ENCODE results near the gene KCNQ1. TPM values are rescaled to one million over a fixed set of nuclear protein-coding genes. Genes with fewer than 3 reads are reported as not detected.

Gene KCNQ1
- total RNA-seq, 1 experiment from 2014 or later: not detected

DNA sequence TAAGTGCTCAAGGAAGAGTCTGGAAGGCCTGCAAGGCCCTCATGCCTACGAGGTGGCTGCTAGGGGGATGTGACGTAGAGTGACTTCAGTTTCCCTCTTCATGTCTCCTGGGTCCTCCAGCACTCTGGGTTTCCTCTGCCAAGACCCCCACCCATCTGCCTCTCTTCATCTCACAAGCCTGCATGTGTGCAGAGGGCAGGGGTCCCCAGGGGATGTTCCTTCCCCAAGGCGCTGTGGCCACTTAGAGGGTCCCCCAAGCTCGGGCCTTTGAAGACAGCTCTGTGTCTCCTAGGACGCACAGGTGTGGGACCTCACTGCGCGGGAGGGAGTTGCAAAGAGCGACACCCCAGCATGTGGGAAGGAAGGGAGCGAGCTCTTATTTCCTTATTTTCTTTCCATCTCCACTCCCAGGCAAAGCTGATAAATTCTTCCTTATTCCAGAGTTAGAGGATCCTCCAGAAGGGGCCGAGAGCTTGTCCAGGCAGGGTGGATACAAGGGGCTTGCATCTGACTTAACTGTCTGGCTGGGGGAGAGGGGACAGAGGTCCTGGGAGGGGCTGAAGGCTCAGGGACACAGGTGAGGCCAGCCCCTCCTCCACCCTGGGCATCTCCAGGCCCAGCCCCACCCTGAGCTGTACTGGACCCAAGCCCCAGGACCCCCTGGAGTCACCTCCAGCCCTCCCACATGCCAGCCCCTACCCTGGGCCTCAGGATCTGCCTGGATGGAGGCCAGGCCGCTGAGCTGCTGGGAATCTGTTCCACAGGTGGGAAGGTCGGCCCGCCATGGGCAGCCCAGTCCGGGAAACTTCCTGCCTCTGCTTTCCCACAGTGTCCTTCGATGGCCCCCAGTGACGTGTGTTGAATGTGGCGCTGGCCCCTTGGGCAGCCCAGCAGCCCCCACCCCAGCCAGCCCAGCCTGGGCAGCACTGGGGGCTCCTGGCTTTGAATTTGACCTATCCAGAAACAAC lies 314.7 kb downstream of the KCNQ1 start:
- H3K4me2 ChIP-seq: no peak overlapping the region
- no peaks in the 10 kb centered on the region for H3K9me3 ChIP-seq (ENCODE audit: insufficient read depth, low read depth)
- H3K4me3 ChIP-seq: no peak overlapping the region
- H3K36me3 ChIP-seq (ENCODE audit: low read depth): no peaks in the 10 kb centered on the region
- POLR2A ChIA-PET (ENCODE audit: unreplicated experiment): no interaction called here
- TF ChIP-seq, protein P1, sequence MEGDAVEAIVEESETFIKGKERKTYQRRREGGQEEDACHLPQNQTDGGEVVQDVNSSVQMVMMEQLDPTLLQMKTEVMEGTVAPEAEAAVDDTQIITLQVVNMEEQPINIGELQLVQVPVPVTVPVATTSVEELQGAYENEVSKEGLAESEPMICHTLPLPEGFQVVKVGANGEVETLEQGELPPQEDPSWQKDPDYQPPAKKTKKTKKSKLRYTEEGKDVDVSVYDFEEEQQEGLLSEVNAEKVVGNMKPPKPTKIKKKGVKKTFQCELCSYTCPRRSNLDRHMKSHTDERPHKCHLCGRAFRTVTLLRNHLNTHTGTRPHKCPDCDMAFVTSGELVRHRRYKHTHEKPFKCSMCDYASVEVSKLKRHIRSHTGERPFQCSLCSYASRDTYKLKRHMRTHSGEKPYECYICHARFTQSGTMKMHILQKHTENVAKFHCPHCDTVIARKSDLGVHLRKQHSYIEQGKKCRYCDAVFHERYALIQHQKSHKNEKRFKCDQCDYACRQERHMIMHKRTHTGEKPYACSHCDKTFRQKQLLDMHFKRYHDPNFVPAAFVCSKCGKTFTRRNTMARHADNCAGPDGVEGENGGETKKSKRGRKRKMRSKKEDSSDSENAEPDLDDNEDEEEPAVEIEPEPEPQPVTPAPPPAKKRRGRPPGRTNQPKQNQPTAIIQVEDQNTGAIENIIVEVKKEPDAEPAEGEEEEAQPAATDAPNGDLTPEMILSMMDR (conservative IDR thresholded peaks at IDR 0.05): no peak
- no peak for TF ChIP-seq EZH2 (IDR thresholded peaks at IDR 0.05; ENCODE audit: low read depth)
- no peaks in the 10 kb centered on the region for H3K4me1 ChIP-seq (replicated peaks; ENCODE audit: insufficient read depth)
- no peaks in the 10 kb centered on the region for H3K27me3 ChIP-seq (ENCODE audit: insufficient read depth, low read depth)
- intact Hi-C loops (cut with micrococcal nuclease; ENCODE audit: unreplicated experiment): no loop called here
- H3K79me2 ChIP-seq (ENCODE audit: low read depth): no peaks in the 10 kb centered on the region
- H2AFZ ChIP-seq: no peak overlapping the region
- H4K20me1 ChIP-seq (ENCODE audit: insufficient read depth): no peaks in the 10 kb centered on the region
- H3K27ac ChIP-seq: no peak overlapping the region
- H3K9me2 ChIP-seq (ENCODE audit: insufficient read depth): no peaks in the 10 kb centered on the region
- H3F3A ChIP-seq (ENCODE audit: insufficient read depth, low read depth): no peaks in the 10 kb centered on the region
- no peak for DNase-seq
- BruUV-seq (replicated peaks): no TSS peak
- CTCF ChIA-PET: interaction anchor here (0.6 kb wide), 1 partner anchor 56 kb away, joined by 3 read pairs; no protein-coding TSS in a partner anchor

- POLR2A ChIA-PET (ENCODE audit: unreplicated experiment): no interaction called here
- DNase-seq: no peak
- no peak overlapping the region for H3K4me2 ChIP-seq
- H3K4me3 ChIP-seq: no peak overlapping the region
- no peaks in the 10 kb centered on the region for H3K27me3 ChIP-seq (ENCODE audit: insufficient read depth, low read depth)
- CTCF ChIA-PET: interaction anchor here (0.6 kb wide), 1 partner anchor 57 kb away, joined by 3 read pairs; no protein-coding TSS in a partner anchor
- no peak overlapping the region for H2AFZ ChIP-seq
- H3K27ac ChIP-seq: no peak overlapping the region
- intact Hi-C loops (cut with micrococcal nuclease; ENCODE audit: unreplicated experiment): no loop called here
- H3K36me3 ChIP-seq (ENCODE audit: low read depth): no peaks in the 10 kb centered on the region
- TF ChIP-seq, protein P1 (conservative IDR thresholded peaks at IDR 0.05): no peak
- TF ChIP-seq EZH2 (IDR thresholded peaks at IDR 0.05; ENCODE audit: low read depth): no peak
- no peaks in the 10 kb centered on the region for H3F3A ChIP-seq (ENCODE audit: insufficient read depth, low read depth)
- no TSS peak for BruUV-seq (replicated peaks)
- no peaks in the 10 kb centered on the region for H3K79me2 ChIP-seq (ENCODE audit: low read depth)
- no peaks in the 10 kb centered on the region for H3K9me2 ChIP-seq (ENCODE audit: insufficient read depth)
- H3K9me3 ChIP-seq (ENCODE audit: insufficient read depth, low read depth): no peaks in the 10 kb centered on the region
- H4K20me1 ChIP-seq (ENCODE audit: insufficient read depth): no peaks in the 10 kb centered on the region
- H3K4me1 ChIP-seq (replicated peaks; ENCODE audit: insufficient read depth): no peaks in the 10 kb centered on the region
Observed at GRCh38 chr11:2760196-2760871, 315.5 kb downstream of the KCNQ1 start.

DNA sequence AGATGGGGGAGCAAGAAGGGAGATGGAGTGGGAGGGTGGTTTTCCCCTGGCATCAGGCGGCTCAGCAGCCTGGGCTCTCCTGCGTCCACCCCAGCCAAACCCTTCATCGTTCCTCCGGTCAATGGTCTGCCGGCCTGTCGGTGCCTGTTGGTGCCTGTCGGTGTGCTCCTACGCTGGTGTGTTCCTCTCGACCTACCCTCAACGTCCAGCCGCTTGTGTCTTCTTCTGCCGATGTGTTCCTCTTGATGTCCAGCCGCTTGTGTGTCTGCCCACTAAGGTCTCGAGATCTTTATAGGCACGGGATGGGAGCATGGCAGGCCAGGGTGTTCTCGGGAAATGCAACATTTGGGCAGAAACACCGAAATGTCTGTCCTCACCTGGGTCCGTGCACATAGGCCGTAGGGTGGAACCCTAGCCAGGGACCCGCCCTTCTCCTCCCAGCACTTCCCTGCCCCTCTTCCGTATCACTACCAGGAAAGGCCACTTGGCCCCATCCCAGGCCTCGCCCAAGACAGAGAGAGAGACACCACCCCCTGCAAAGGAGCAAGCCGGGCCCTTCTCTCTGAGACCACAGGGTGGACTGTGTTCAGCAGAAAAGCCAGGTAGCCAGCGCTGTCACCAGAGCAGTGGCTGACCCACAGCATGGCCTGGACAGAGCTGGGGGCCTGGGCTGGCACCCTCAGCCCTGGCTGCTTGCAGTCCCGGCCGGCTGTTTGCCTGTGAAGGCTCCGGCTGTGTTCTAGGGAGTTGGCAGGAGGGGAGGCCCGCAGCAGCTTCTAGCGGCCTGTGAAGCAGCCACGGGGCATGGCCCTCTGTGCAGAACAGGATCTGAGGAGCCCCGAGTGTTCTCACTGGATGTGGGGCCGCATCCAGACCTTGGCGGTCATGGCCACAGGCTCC lies 316.6 kb downstream of the KCNQ1 start:
- Histone ChIP-seq H3K9me2 (ENCODE audit: insufficient read depth) (no peaks in the 10 kb centered on the region), H3K9me3 (ENCODE audit: insufficient read depth, low read depth) (no peaks in the 10 kb centered on the region), H3K79me2 (ENCODE audit: low read depth) (no peaks in the 10 kb centered on the region), H3K4me2 (no peak overlapping the region), H3K4me1 (replicated peaks; ENCODE audit: insufficient read depth) (no peaks in the 10 kb centered on the region), H4K20me1 (ENCODE audit: insufficient read depth) (no peaks in the 10 kb centered on the region), H2AFZ (no peak overlapping the region), H3K27ac (no peak overlapping the region), H3K4me3 (no peak overlapping the region), H3F3A (ENCODE audit: insufficient read depth, low read depth) (no peaks in the 10 kb centered on the region), H3K36me3 (ENCODE audit: low read depth) (no peaks in the 10 kb centered on the region), H3K27me3 (ENCODE audit: insufficient read depth, low read depth) (no peaks in the 10 kb centered on the region)
- intact Hi-C loops (cut with micrococcal nuclease; ENCODE audit: unreplicated experiment): no loop called here
- no peak for DNase-seq
- TF ChIP-seq, protein P1 (conservative IDR thresholded peaks at IDR 0.05): no peak
- TF ChIP-seq EZH2 (IDR thresholded peaks at IDR 0.05; ENCODE audit: low read depth): no peak
- POLR2A ChIA-PET (ENCODE audit: unreplicated experiment): no interaction called here
- CTCF ChIA-PET: no interaction called here
- no TSS peak for BruUV-seq (replicated peaks)
